Central memory CD8-positive, alpha-beta T cell (primary cell): ENCODE data around the gene CCDC66.
A peak's percentile ranks its signal among the peaks of the same experiment; 100 is the strongest.
"Not testable (repeated sequence)": the region's sequence is repeated elsewhere in the genome, so short reads cannot be mapped to it uniquely, and the experiment has no call there.

Experiments
- ATAC-seq: fragments of 150-1000 bp; cut with Tn5 transposase; replicated peaks from 2 replicates; pipeline ENCODE4 v1.10.0; 2022; ENCODE audit warnings: mild to moderate bottlenecking, moderate FRiP score, moderate number of reproducible peaks; ENCODE audit not compliant: poor library complexity, severe bottlenecking; ENCODE audit errors: extremely low read depth
- DNase-seq, 2 donors: peaks; one replicate each; pipeline ENCODE4 v3.0.0; 2021; ENCODE audit warnings: low spot score in 2 of 2
- H3K27ac Mint-ChIP-seq: one replicate; pipeline ENCODE4 v1.8.0; 2022; ENCODE audit warnings: low read depth, mild to moderate bottlenecking, moderate library complexity, mixed read lengths
- H3K27me3 Mint-ChIP-seq: one replicate; pipeline ENCODE4 v1.8.0; 2022; ENCODE audit warnings: mixed read lengths
- H3K36me3 Mint-ChIP-seq: one replicate; pipeline ENCODE4 v1.8.0; 2022; ENCODE audit warnings: mild to moderate bottlenecking, moderate library complexity, mixed read lengths; ENCODE audit not compliant: insufficient read depth
- H3K4me1 Mint-ChIP-seq: one replicate; pipeline ENCODE4 v1.8.0; 2022; ENCODE audit warnings: mixed read lengths
- H3K4me3 Mint-ChIP-seq: one replicate; pipeline ENCODE4 v1.8.0; 2022; ENCODE audit warnings: mild to moderate bottlenecking, moderate library complexity, mixed read lengths
- H3K9me3 Mint-ChIP-seq: one replicate; pipeline ENCODE4 v1.8.0; 2022; ENCODE audit warnings: mixed read lengths

Gene CCDC66

GRCh38 chr3:56595975-56596840 lies 39.2 kb downstream of the CCDC66 start:
- H3K36me3 Mint-ChIP-seq: peaks cover 23% of the 10 kb centered on the region
- peak overlapping the region; percentile 81 for H3K27ac Mint-ChIP-seq
- peaks cover 69% of the 10 kb centered on the region for H3K4me1 Mint-ChIP-seq
- ATAC-seq (no peak), DNase-seq (no peak)
- no peaks in the 10 kb centered on the region for H3K9me3 Mint-ChIP-seq
- no peak overlapping the region for H3K4me3 Mint-ChIP-seq
- no peaks in the 10 kb centered on the region for H3K27me3 Mint-ChIP-seq

GRCh38 chr3:56608479-56608878 lies 51.5 kb downstream of the CCDC66 start:
- Mint-ChIP-seq H3K27ac (peak overlapping the region; percentile 64), H3K36me3 (peaks cover 18% of the 10 kb centered on the region), H3K4me1 (peaks cover 72% of the 10 kb centered on the region), H3K4me3 (peak overlapping the region; percentile 25)
- H3K27me3 Mint-ChIP-seq, DNase-seq, H3K9me3 Mint-ChIP-seq: not testable (repeated sequence)
- peak; percentile 32 for ATAC-seq

GRCh38 chr3:56610669-56611335 lies 53.8 kb downstream of the CCDC66 start:
- peak overlapping the region; percentile 32 for H3K27ac Mint-ChIP-seq
- ATAC-seq: no peak
- no peaks in the 10 kb centered on the region for H3K9me3 Mint-ChIP-seq
- peaks cover 72% of the 10 kb centered on the region for H3K4me1 Mint-ChIP-seq
- no peaks in the 10 kb centered on the region for H3K27me3 Mint-ChIP-seq
- no peak for DNase-seq
- H3K4me3 Mint-ChIP-seq: no peak overlapping the region
- H3K36me3 Mint-ChIP-seq: peaks cover 16% of the 10 kb centered on the region

- peak overlapping the region; percentile 32 for H3K27ac Mint-ChIP-seq
- no peaks in the 10 kb centered on the region for H3K27me3 Mint-ChIP-seq
- DNase-seq (no peak), ATAC-seq (no peak)
- peaks cover 19% of the 10 kb centered on the region for H3K36me3 Mint-ChIP-seq
- no peaks in the 10 kb centered on the region for H3K9me3 Mint-ChIP-seq
- H3K4me1 Mint-ChIP-seq: peaks cover 76% of the 10 kb centered on the region
- no peak overlapping the region for H3K4me3 Mint-ChIP-seq
These were observed 54.4 kb downstream of the CCDC66 start for GRCh38 chr3:56611364-56611763.

- Mint-ChIP-seq H3K9me3 (no peaks in the 10 kb centered on the region), H3K4me3 (peak overlapping the region; percentile 21), H3K4me1 (peaks cover 77% of the 10 kb centered on the region), H3K36me3 (peaks cover 19% of the 10 kb centered on the region), H3K27ac (peak overlapping the region; percentile 9), H3K27me3 (no peaks in the 10 kb centered on the region)
- DNase-seq (no peak), ATAC-seq (peak; percentile 32)
These were observed 55.2 kb downstream of the CCDC66 start for GRCh38 chr3:56612146-56612545.

- H3K27ac Mint-ChIP-seq: peak overlapping the region; percentile 9
- DNase-seq (no peak), ATAC-seq (no peak)
- H3K4me3 Mint-ChIP-seq: no peak overlapping the region
- peaks cover 74% of the 10 kb centered on the region for H3K4me1 Mint-ChIP-seq
- no peaks in the 10 kb centered on the region for H3K27me3 Mint-ChIP-seq
- H3K36me3 Mint-ChIP-seq: peaks cover 23% of the 10 kb centered on the region
- H3K9me3 Mint-ChIP-seq: no peaks in the 10 kb centered on the region
These were observed 56.0 kb downstream of the CCDC66 start for GRCh38 chr3:56613016-56613415.

GRCh38 chr3:56616478-56617006 lies 59.6 kb downstream of the CCDC66 start:
- Mint-ChIP-seq H3K4me3 (no peak overlapping the region), H3K36me3 (peaks cover 41% of the 10 kb centered on the region), H3K27ac (peak overlapping the region; percentile 79)

GRCh38 chr3:56620371-56620770 lies 63.4 kb downstream of the CCDC66 start:
- DNase-seq (no peak), ATAC-seq (no peak)
- Mint-ChIP-seq H3K4me3 (no peak overlapping the region), H3K27me3 (no peaks in the 10 kb centered on the region), H3K4me1 (peaks cover 22% of the 10 kb centered on the region), H3K27ac (peak overlapping the region; percentile 50), H3K9me3 (no peaks in the 10 kb centered on the region), H3K36me3 (peaks cover 65% of the 10 kb centered on the region)

More at GRCh38 chr3:56616478-56617006, 59.6 kb downstream of the CCDC66 start:
- Mint-ChIP-seq H3K9me3 (no peaks in the 10 kb centered on the region), H3K27me3 (no peaks in the 10 kb centered on the region), H3K4me1 (peaks cover 43% of the 10 kb centered on the region)
- ATAC-seq (no peak), DNase-seq (no peak)

- no peak for ATAC-seq
- no peaks in the 10 kb centered on the region for H3K9me3 Mint-ChIP-seq
- no peak for DNase-seq
- no peaks in the 10 kb centered on the region for H3K27me3 Mint-ChIP-seq
- H3K4me3 Mint-ChIP-seq: no peak overlapping the region
- no peak overlapping the region for H3K27ac Mint-ChIP-seq
- peaks cover 14% of the 10 kb centered on the region for H3K4me1 Mint-ChIP-seq
- H3K36me3 Mint-ChIP-seq: peaks cover 69% of the 10 kb centered on the region
These were observed 64.7 kb downstream of the CCDC66 start for GRCh38 chr3:56621681-56622080.

GRCh38 chr3:56622381-56622780 lies 65.4 kb downstream of the CCDC66 start:
- Mint-ChIP-seq H3K4me3 (no peak overlapping the region), H3K4me1 (peaks cover 12% of the 10 kb centered on the region), H3K27me3 (no peaks in the 10 kb centered on the region), H3K27ac (no peak overlapping the region), H3K9me3 (no peaks in the 10 kb centered on the region), H3K36me3 (peaks cover 72% of the 10 kb centered on the region)
- DNase-seq: no peak
- ATAC-seq: no peak

- Mint-ChIP-seq H3K4me3 (no peak overlapping the region), H3K9me3 (no peaks in the 10 kb centered on the region), H3K4me1 (peaks cover 17% of the 10 kb centered on the region), H3K36me3 (peaks cover 66% of the 10 kb centered on the region), H3K27me3 (no peaks in the 10 kb centered on the region), H3K27ac (no peak overlapping the region)
- no peak for ATAC-seq
- DNase-seq: no peak
These were observed 67.8 kb downstream of the CCDC66 start for GRCh38 chr3:56624725-56625124.

GRCh38 chr3:56629047-56629446 lies 72.1 kb downstream of the CCDC66 start:
- ATAC-seq: no peak
- H3K4me3 Mint-ChIP-seq: no peak overlapping the region

More at GRCh38 chr3:56629047-56629446, 72.1 kb downstream of the CCDC66 start:
- peaks cover 51% of the 10 kb centered on the region for H3K36me3 Mint-ChIP-seq
- H3K27ac Mint-ChIP-seq: peak overlapping the region; percentile 68
- peaks cover 17% of the 10 kb centered on the region for H3K4me1 Mint-ChIP-seq
- DNase-seq: no peak
- H3K27me3 Mint-ChIP-seq: no peaks in the 10 kb centered on the region
- no peaks in the 10 kb centered on the region for H3K9me3 Mint-ChIP-seq
